ENCODE results near the gene ERP27.

ERP27 gene

DNA sequence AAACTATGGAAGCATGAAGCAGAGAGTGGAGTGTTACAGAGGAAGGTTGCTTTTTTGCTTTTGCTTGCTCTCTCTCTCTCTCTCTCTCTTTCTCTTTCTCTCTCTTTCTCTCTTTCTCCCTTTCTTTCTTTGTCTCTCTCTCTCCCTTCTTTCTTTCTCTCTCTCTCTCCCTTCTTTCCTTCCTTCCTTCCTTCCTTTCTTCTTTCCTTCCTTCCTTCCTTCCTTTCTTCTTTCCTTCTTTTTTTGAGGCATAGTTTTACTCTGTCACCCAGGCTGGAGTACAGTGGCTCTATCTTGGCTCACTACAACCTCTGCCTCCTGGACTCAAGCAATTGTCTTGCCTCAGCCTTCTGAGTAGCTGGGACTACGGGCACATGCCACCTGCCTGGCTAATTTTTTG, 15.4 kb upstream of the ERP27 start:
- ChIA-PET POLR2A (no interaction called here), CTCF (no interaction called here)
- Histone ChIP-seq H3K9me3 (ENCODE audit: control insufficient read depth, insufficient read depth, low read depth, low read length) (no peaks in the 10 kb centered on the region), H3K4me1 (ENCODE audit: control insufficient read depth, insufficient read depth, low read length) (no peaks in the 10 kb centered on the region), H3K27ac (ENCODE audit: extremely low read depth, low read depth, low read length) (no peak overlapping the region), H3K36me3 (ENCODE audit: control insufficient read depth in 2 of 2, insufficient read depth in 1 of 2, low read length in 2 of 2) (no peaks in the 10 kb centered on the region), H3K4me3 (ENCODE audit: low read depth, low read length) (no peak overlapping the region)
- TF ChIP-seq ZNF596 (tag by site-specific recombination; IDR thresholded peaks at IDR 0.05), result peak; percentile 42; the same call in 1 of the 2 replicates
- peak; percentile 77 for TF ChIP-seq ZNF366 (tag by site-specific recombination; conservative IDR thresholded peaks at IDR 0.05)
- no peak for TF ChIP-seq ZNF155 (tag by site-specific recombination; IDR thresholded peaks at IDR 0.05)

GRCh38 chr12:14952299-14952921, 14.1 kb upstream of the ERP27 start:
- TF ChIP-seq, protein P1, sequence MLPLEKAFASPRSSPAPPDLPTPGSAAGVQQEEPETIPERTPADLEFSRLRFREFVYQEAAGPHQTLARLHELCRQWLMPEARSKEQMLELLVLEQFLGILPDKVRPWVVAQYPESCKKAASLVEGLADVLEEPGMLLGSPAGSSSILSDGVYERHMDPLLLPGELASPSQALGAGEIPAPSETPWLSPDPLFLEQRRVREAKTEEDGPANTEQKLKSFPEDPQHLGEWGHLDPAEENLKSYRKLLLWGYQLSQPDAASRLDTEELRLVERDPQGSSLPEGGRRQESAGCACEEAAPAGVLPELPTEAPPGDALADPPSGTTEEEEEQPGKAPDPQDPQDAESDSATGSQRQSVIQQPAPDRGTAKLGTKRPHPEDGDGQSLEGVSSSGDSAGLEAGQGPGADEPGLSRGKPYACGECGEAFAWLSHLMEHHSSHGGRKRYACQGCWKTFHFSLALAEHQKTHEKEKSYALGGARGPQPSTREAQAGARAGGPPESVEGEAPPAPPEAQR (tag by site-specific recombination; IDR thresholded peaks at IDR 0.05), result no peak
- TF ChIP-seq ZNF660 (tag by site-specific recombination; IDR thresholded peaks at IDR 0.05) (no peak), ZNF518A (tag by site-specific recombination; conservative IDR thresholded peaks at IDR 0.05; ENCODE audit: low read depth) (no peak), WT1 (tag by site-specific recombination; IDR thresholded peaks at IDR 0.05) (no peak), ZNF18 (tag by site-specific recombination; IDR thresholded peaks at IDR 0.05) (no peak), ZNF140 (tag by site-specific recombination; IDR thresholded peaks at IDR 0.05) (no peak), EGR2 (tag by site-specific recombination; IDR thresholded peaks at IDR 0.05; ENCODE audit: low read depth) (no peak), KLF16 (tag by site-specific recombination; IDR thresholded peaks at IDR 0.05) (no peak), ZFP41 (tag by site-specific recombination; IDR thresholded peaks at IDR 0.05; ENCODE audit: borderline replicate concordance) (no peak), ZNF561 (tag by site-specific recombination; IDR thresholded peaks at IDR 0.05; ENCODE audit: borderline replicate concordance) (no peak), ZNF473 (tag by site-specific recombination; IDR thresholded peaks at IDR 0.05) (no peak), GFI1B (tag by site-specific recombination; IDR thresholded peaks at IDR 0.05) (no peak), GLI2 (tag by site-specific recombination; IDR thresholded peaks at IDR 0.05; ENCODE audit: borderline replicate concordance, low read depth) (no peak), ZNF48 (tag by site-specific recombination; IDR thresholded peaks at IDR 0.05) (no peak), ZNF600 (tag by site-specific recombination; IDR thresholded peaks at IDR 0.05) (no peak)
- H3K9me3 ChIP-seq (ENCODE audit: control insufficient read depth, insufficient read depth, low read depth, low read length), result no peaks in the 10 kb centered on the region
- no peaks in the 10 kb centered on the region for H3K4me1 ChIP-seq (ENCODE audit: control insufficient read depth, insufficient read depth, low read length)
- no peak overlapping the region for H3K4me3 ChIP-seq (ENCODE audit: low read depth, low read length)
- H3K36me3 ChIP-seq (ENCODE audit: control insufficient read depth in 2 of 2, insufficient read depth in 1 of 2, low read length in 2 of 2), result no peaks in the 10 kb centered on the region
- H3K27ac ChIP-seq (ENCODE audit: extremely low read depth, low read depth, low read length), result no peak overlapping the region
- ChIA-PET POLR2A (no interaction called here), CTCF (interaction anchor here (0.7 kb wide), 2 partner anchors 24 to 65 kb away, joined by 3 to 4 read pairs; no protein-coding TSS in a partner anchor)

Measured in HEK293 (cell line).